HL-60 (cell line): ENCODE data around the gene LYSMD2.
A peak's percentile ranks its signal among the peaks of the same experiment; 100 is the strongest.

Experiments
- DNase-seq, 2 experiments: peaks; one replicate each; pipeline ENCODE4 v3.0.0-alpha.2; 2010 to 2020; ENCODE audit warnings: low read depth in 1 of 2, low spot score in 1 of 2
- H3K27ac ChIP-seq: fragments of 250-450 bp; sonication (Bioruptor Pico); replicated peaks from 2 replicates; pipeline ENCODE4 v1.5.1; 2020; ENCODE audit warnings: mild to moderate bottlenecking, moderate library complexity
- H3K27me3 ChIP-seq: fragments of 250-450 bp; sonication (Bioruptor Pico); 2 replicates; pipeline ENCODE4 v1.5.1; 2021; ENCODE audit warnings: mild to moderate bottlenecking, moderate library complexity; ENCODE audit not compliant: insufficient read depth, poor library complexity, severe bottlenecking
- H3K4me3 ChIP-seq: replicated peaks from 2 replicates; pipeline ENCODE4 v1.5.1; 2011; ENCODE audit warnings: mild to moderate bottlenecking, control low read depth, low read length; ENCODE audit not compliant: insufficient read depth
- GABPA ChIP-seq: IDR thresholded peaks from 2 replicates; pipeline ENCODE4 v1.6.1; 2012; ENCODE audit warnings: low read depth
- POLR2AphosphoS5 ChIP-seq: IDR thresholded peaks from 2 replicates; pipeline ENCODE4 v1.6.1; 2012; ENCODE audit warnings: low read depth
- SPI1 ChIP-seq: IDR thresholded peaks from 2 replicates; pipeline ENCODE4 v1.6.1; 2012; ENCODE audit warnings: low read depth, mild to moderate bottlenecking, borderline replicate concordance
- TF ChIP-seq, protein P1 (sequence below): IDR thresholded peaks from 2 replicates; pipeline ENCODE4 v1.6.1; 2012; ENCODE audit warnings: low read depth; ENCODE audit not compliant: insufficient replicate concordance
- TF ChIP-seq, protein P2 (sequence below): IDR thresholded peaks from one replicate; pipeline ENCODE4 v1.5.1; 2011; ENCODE audit warnings: low read length, control low read depth, inconsistent platforms; ENCODE audit not compliant: insufficient read depth

Gene LYSMD2

DNA sequence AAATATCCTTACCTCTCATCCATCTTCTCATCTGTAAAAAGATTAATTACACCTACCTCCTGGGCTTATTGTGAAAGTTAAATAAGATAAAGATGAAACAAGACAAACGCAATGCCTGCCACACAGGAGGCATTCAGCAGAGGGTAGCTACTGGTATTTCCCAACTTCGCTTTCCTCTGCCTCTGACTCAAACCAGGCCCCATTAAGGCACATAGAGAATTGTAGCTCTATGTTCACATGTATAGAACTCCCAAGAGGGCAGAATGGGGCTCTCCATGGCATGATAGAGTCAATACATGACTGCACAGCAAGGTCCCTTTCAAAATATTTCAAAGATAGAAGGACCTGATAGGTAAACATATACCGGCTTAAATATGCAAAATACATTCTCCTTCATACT lies 1.4 kb downstream of the LYSMD2 start:
- TF ChIP-seq, protein P1, sequence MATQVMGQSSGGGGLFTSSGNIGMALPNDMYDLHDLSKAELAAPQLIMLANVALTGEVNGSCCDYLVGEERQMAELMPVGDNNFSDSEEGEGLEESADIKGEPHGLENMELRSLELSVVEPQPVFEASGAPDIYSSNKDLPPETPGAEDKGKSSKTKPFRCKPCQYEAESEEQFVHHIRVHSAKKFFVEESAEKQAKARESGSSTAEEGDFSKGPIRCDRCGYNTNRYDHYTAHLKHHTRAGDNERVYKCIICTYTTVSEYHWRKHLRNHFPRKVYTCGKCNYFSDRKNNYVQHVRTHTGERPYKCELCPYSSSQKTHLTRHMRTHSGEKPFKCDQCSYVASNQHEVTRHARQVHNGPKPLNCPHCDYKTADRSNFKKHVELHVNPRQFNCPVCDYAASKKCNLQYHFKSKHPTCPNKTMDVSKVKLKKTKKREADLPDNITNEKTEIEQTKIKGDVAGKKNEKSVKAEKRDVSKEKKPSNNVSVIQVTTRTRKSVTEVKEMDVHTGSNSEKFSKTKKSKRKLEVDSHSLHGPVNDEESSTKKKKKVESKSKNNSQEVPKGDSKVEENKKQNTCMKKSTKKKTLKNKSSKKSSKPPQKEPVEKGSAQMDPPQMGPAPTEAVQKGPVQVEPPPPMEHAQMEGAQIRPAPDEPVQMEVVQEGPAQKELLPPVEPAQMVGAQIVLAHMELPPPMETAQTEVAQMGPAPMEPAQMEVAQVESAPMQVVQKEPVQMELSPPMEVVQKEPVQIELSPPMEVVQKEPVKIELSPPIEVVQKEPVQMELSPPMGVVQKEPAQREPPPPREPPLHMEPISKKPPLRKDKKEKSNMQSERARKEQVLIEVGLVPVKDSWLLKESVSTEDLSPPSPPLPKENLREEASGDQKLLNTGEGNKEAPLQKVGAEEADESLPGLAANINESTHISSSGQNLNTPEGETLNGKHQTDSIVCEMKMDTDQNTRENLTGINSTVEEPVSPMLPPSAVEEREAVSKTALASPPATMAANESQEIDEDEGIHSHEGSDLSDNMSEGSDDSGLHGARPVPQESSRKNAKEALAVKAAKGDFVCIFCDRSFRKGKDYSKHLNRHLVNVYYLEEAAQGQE, result no peak
- TF ChIP-seq SPI1, result no peak
- no peak for TF ChIP-seq GABPA
- TF ChIP-seq, protein P2, sequence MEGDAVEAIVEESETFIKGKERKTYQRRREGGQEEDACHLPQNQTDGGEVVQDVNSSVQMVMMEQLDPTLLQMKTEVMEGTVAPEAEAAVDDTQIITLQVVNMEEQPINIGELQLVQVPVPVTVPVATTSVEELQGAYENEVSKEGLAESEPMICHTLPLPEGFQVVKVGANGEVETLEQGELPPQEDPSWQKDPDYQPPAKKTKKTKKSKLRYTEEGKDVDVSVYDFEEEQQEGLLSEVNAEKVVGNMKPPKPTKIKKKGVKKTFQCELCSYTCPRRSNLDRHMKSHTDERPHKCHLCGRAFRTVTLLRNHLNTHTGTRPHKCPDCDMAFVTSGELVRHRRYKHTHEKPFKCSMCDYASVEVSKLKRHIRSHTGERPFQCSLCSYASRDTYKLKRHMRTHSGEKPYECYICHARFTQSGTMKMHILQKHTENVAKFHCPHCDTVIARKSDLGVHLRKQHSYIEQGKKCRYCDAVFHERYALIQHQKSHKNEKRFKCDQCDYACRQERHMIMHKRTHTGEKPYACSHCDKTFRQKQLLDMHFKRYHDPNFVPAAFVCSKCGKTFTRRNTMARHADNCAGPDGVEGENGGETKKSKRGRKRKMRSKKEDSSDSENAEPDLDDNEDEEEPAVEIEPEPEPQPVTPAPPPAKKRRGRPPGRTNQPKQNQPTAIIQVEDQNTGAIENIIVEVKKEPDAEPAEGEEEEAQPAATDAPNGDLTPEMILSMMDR, result no peak
- TF ChIP-seq POLR2AphosphoS5, result no peak
- DNase-seq, result peak in 1 of 2 experiments; percentile 69
- Histone ChIP-seq H3K4me3 (peak overlapping the region; percentile 73), H3K27me3 (no peaks in the 10 kb centered on the region), H3K27ac (peak overlapping the region; percentile 43)

DNA sequence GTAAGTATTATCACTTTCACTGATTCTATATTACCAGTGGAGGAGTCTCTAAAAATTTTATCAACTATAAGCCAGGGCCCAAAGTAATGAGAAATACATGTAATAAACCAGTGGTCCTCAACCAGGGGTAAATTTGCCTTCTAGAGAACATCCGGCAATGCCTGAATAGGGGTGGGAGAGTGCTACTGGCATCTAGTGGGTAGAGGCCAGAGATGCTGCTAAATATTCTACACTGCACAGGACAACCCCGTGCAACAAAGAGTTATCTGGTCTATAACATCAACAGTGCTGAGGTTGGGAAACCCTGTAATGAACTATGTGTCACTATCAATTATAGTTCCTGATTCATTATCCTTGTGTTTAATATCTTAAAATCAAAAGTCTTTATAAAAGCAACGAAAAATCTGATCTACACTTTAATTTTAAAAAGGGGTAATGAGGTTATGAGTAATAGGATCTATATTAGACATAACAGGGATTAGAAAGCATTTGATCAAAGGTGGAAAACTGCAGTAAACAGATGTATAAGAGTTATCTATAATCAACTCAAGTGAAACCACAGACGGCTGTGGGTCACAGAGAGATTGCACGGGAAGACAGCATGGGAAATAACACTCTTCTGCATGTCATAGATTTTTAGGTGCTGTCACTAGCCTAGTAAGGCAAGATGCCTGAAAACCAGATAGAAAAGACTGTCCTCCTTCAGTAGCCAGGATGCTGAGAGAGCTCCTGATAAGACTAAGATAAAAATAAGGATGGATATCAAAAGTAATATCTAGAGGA lies 2.0 kb downstream of the LYSMD2 start:
- H3K4me3 ChIP-seq, result no peak overlapping the region
- H3K27me3 ChIP-seq, result no peaks in the 10 kb centered on the region
- H3K27ac ChIP-seq, result no peak overlapping the region
- peak in 1 of 2 experiments; percentile 31 for DNase-seq
- TF ChIP-seq GABPA (no peak), SPI1 (no peak), POLR2AphosphoS5 (no peak)
- TF ChIP-seq, protein P2, result no peak
- TF ChIP-seq, protein P1, result no peak

DNA sequence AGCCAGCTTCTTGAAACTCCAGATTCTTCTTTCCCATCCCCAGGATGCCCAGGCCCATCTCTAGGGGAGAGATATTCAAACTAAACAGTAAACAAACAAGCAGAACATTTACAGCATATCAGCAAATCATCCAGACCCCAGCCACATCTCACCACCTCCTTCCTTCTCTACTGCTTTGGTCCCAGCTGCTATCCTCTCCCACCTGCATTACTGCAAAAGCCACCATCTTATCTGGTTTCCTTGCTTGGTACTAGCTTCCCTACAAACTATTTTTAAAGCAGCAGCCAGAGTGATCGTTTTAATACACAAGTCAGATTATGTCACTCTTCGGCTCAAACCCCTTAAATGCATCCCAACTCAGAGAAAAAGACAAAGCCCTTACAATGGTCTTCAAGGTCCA lies 4.8 kb downstream of the LYSMD2 start:
- no peak for DNase-seq
- TF ChIP-seq SPI1 (no peak), POLR2AphosphoS5 (no peak), GABPA (no peak)
- TF ChIP-seq, protein P1, result no peak
- TF ChIP-seq, protein P2, result no peak
- Histone ChIP-seq H3K27ac (peak overlapping the region; percentile 41; the same call in 1 of the 2 replicates), H3K27me3 (no peaks in the 10 kb centered on the region), H3K4me3 (no peak overlapping the region)
